ENCODE measurements around the gene SLCO1B3.

The SLCO1B3 gene

DNA sequence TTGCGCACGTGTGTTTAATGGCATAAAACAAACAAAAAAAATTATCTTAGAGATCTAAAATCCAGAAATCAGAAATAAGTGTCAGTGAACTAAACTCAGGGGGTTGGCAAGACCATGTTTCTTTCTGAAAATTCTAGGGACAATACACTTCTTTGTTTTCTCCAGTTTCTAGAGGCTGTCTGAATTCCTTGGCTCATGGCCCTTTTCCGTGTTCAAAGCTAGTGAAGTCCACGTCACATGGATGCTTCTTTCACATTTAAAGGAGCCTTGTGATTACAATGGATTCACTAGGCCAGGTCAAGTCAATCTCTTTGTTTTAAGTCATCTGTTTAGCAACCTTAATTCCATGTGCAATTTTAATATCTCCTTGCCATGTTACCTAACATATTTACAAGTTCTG lies 22.4 kb downstream of the SLCO1B3 start:
- Histone ChIP-seq H3K27me3 (ENCODE audit: low read length) (no peaks in the 10 kb centered on the region), H4K20me1 (ENCODE audit: low read depth, low read length) (no peaks in the 10 kb centered on the region), H3K4me3 (ENCODE audit: insufficient read depth, low read length, poor library complexity, severe bottlenecking) (no peak overlapping the region), H3K9me2 (replicated peaks; ENCODE audit: insufficient read depth, low read length) (no peaks in the 10 kb centered on the region), H2AFZ (ENCODE audit: low read depth, low read length, severe bottlenecking) (no peak overlapping the region), H3K4me2 (ENCODE audit: low read depth, low read length, poor library complexity, severe bottlenecking) (no peak overlapping the region), H3K9me3 (ENCODE audit: insufficient read depth, low read length) (no peaks in the 10 kb centered on the region), H3K36me3 (ENCODE audit: low read length) (no peaks in the 10 kb centered on the region), H3K79me2 (ENCODE audit: insufficient read depth, low read length) (no peaks in the 10 kb centered on the region), H3K9ac (ENCODE audit: low read length) (no peak overlapping the region), H3K27ac (ENCODE audit: low read depth, low read length) (no peak overlapping the region), H3F3A (ENCODE audit: insufficient read depth) (no peaks in the 10 kb centered on the region)
- no peak for TF ChIP-seq EZH2phosphoT487 (conservative IDR thresholded peaks at IDR 0.05; ENCODE audit: low read length)
- TF ChIP-seq CTCF (IDR thresholded peaks at IDR 0.05; ENCODE audit: insufficient read depth, low read length, poor library complexity, severe bottlenecking), result no peak

- Histone ChIP-seq H3K27me3 (ENCODE audit: low read length) (no peaks in the 10 kb centered on the region), H3K9me3 (ENCODE audit: insufficient read depth, low read length) (no peaks in the 10 kb centered on the region), H4K20me1 (ENCODE audit: low read depth, low read length) (no peaks in the 10 kb centered on the region), H2AFZ (ENCODE audit: low read depth, low read length, severe bottlenecking) (no peak overlapping the region), H3K4me2 (ENCODE audit: low read depth, low read length, poor library complexity, severe bottlenecking) (no peak overlapping the region), H3K4me3 (ENCODE audit: insufficient read depth, low read length, poor library complexity, severe bottlenecking) (no peak overlapping the region), H3K27ac (ENCODE audit: low read depth, low read length) (no peak overlapping the region), H3K9ac (ENCODE audit: low read length) (no peak overlapping the region), H3K79me2 (ENCODE audit: insufficient read depth, low read length) (no peaks in the 10 kb centered on the region), H3K36me3 (ENCODE audit: low read length) (no peaks in the 10 kb centered on the region), H3K9me2 (replicated peaks; ENCODE audit: insufficient read depth, low read length) (no peaks in the 10 kb centered on the region), H3F3A (ENCODE audit: insufficient read depth) (no peaks in the 10 kb centered on the region)
- no peak for TF ChIP-seq CTCF (IDR thresholded peaks at IDR 0.05; ENCODE audit: insufficient read depth, low read length, poor library complexity, severe bottlenecking)
- no peak for TF ChIP-seq EZH2phosphoT487 (conservative IDR thresholded peaks at IDR 0.05; ENCODE audit: low read length)
Measured at GRCh38 chr12:20852649-20853048, 42.1 kb downstream of the SLCO1B3 start.

DNA sequence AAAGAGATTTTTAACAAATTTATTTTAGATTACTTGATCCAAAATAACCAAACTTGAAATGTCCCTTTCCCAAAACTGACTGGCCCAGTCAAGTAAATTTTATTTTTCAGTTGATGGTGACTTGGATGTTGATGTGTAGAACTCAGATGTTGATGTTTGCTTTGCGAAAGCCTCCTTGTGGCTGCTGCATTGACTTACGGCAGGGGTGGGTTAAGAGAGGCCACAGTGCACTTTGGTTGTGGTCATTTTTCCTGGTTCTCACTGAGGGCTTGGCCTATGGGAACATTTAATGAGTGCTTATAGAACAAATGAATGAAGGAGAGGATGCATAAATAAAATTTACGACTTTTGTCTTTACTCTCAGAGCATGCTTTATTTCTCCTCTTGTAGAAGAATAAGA lies 52.6 kb downstream of the SLCO1B3 start:
- Histone ChIP-seq H3K27me3 (ENCODE audit: low read length) (no peaks in the 10 kb centered on the region), H3K27ac (ENCODE audit: low read depth, low read length) (no peak overlapping the region), H3K36me3 (ENCODE audit: low read length) (no peaks in the 10 kb centered on the region), H3F3A (ENCODE audit: insufficient read depth) (no peaks in the 10 kb centered on the region), H3K9ac (ENCODE audit: low read length) (no peak overlapping the region), H3K9me2 (replicated peaks; ENCODE audit: insufficient read depth, low read length) (no peaks in the 10 kb centered on the region), H3K79me2 (ENCODE audit: insufficient read depth, low read length) (no peaks in the 10 kb centered on the region), H2AFZ (ENCODE audit: low read depth, low read length, severe bottlenecking) (no peak overlapping the region), H3K4me3 (ENCODE audit: insufficient read depth, low read length, poor library complexity, severe bottlenecking) (no peak overlapping the region), H3K9me3 (ENCODE audit: insufficient read depth, low read length) (no peaks in the 10 kb centered on the region), H3K4me2 (ENCODE audit: low read depth, low read length, poor library complexity, severe bottlenecking) (no peak overlapping the region), H4K20me1 (ENCODE audit: low read depth, low read length) (no peaks in the 10 kb centered on the region)
- TF ChIP-seq CTCF (IDR thresholded peaks at IDR 0.05; ENCODE audit: insufficient read depth, low read length, poor library complexity, severe bottlenecking) (no peak), EZH2phosphoT487 (conservative IDR thresholded peaks at IDR 0.05; ENCODE audit: low read length) (no peak)

GRCh38 chr12:20865873-20866272 lies 55.4 kb downstream of the SLCO1B3 start:
- H4K20me1 ChIP-seq (ENCODE audit: low read depth, low read length), result no peaks in the 10 kb centered on the region
- H3K9me2 ChIP-seq (replicated peaks; ENCODE audit: insufficient read depth, low read length), result no peaks in the 10 kb centered on the region
- H3K9me3 ChIP-seq (ENCODE audit: insufficient read depth, low read length), result no peaks in the 10 kb centered on the region
- H3K27me3 ChIP-seq (ENCODE audit: low read length), result no peaks in the 10 kb centered on the region
- H3F3A ChIP-seq (ENCODE audit: insufficient read depth), result no peaks in the 10 kb centered on the region
- H3K9ac ChIP-seq (ENCODE audit: low read length), result no peak overlapping the region
- no peak overlapping the region for H3K4me2 ChIP-seq (ENCODE audit: low read depth, low read length, poor library complexity, severe bottlenecking)
- no peaks in the 10 kb centered on the region for H3K79me2 ChIP-seq (ENCODE audit: insufficient read depth, low read length)
- H3K36me3 ChIP-seq (ENCODE audit: low read length), result no peaks in the 10 kb centered on the region
- no peak overlapping the region for H3K4me3 ChIP-seq (ENCODE audit: insufficient read depth, low read length, poor library complexity, severe bottlenecking)
- H3K27ac ChIP-seq (ENCODE audit: low read depth, low read length), result no peak overlapping the region
- H2AFZ ChIP-seq (ENCODE audit: low read depth, low read length, severe bottlenecking), result no peak overlapping the region
- TF ChIP-seq EZH2phosphoT487 (conservative IDR thresholded peaks at IDR 0.05; ENCODE audit: low read length) (no peak), CTCF (IDR thresholded peaks at IDR 0.05; ENCODE audit: insufficient read depth, low read length, poor library complexity, severe bottlenecking) (no peak)
